Measurements from ENCODE around the gene DNER.
"Not testable (repeated sequence)": the region's sequence is repeated elsewhere in the genome, so short reads cannot be mapped to it uniquely, and the experiment has no call there.

The DNER gene

GRCh38 chr2:229629039-229629438 lies 85.3 kb downstream of the DNER start:
- Mint-ChIP-seq H3K27ac (no peak overlapping the region), H3K4me1 (no peaks in the 10 kb centered on the region), H3K27me3 (peaks cover 7% of the 10 kb centered on the region), H3K9me3 (no peaks in the 10 kb centered on the region), H3K4me3 (no peak overlapping the region)
- DNase-seq (no peak), ATAC-seq (no peak)

- peaks cover 15% of the 10 kb centered on the region for H3K27me3 Mint-ChIP-seq
- H3K4me1 Mint-ChIP-seq: no peaks in the 10 kb centered on the region
- peak overlapping the region in 1 of 2 donors; percentile 85 for H3K27ac Mint-ChIP-seq
- ATAC-seq (no peak), DNase-seq (no peak)
- no peak overlapping the region for H3K4me3 Mint-ChIP-seq
- peaks cover 0 to 7% of the 10 kb centered on the region in 2 donors for H3K9me3 Mint-ChIP-seq
Measured at GRCh38 chr2:229627728-229628127, 86.6 kb downstream of the DNER start.

DNA sequence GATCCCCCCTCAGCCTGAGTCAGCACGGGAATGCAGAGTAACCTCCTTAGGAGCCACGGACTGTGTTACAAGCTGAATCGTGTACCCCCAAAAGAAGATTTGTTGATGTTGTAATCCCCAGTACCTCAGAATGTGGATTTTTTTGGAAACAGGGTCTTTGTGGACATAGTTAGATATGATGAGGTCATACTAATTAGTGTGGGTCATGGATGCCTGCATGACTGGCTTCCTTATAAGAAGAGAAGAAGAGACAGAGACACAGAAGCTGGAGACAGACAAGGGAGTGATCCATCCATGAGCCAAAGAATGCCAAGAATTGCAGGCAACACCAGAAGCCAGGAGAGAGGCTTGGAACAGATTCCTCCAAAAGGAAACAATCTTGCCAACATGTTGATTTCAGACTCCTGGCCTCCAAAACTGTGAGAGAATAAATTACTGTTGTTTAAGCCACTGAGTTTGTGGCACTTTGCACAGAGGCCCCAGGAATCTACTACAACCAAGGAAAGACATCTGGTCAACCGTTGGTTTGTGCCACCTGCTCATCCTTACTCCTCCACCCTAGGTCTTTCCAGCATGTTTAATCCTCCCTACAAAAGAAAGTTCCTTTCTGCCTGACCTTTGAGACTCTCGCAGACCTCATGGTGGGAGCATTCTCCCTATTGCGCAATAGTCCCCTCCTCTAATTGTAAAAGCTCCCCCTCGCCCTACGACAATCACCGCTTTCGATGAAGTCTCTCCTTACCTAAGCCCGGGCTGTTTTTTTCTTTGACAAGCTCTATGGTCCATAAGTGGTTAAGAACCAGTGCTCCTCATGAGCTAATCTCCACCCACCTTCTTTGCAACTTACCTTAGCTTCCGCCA lies 91.6 kb downstream of the DNER start:
- H3K27ac Mint-ChIP-seq: no peak overlapping the region
- no peaks in the 10 kb centered on the region for H3K4me1 Mint-ChIP-seq
- H3K9me3 Mint-ChIP-seq: peaks cover 0 to 8% of the 10 kb centered on the region in 2 donors
- H3K4me3 Mint-ChIP-seq: no peak overlapping the region
- no peak for DNase-seq
- H3K27me3 Mint-ChIP-seq: peaks cover 10% of the 10 kb centered on the region
- ATAC-seq: no peak

- Mint-ChIP-seq H3K27me3 (peaks cover 8% of the 10 kb centered on the region), H3K4me3 (no peak overlapping the region), H3K4me1 (no peaks in the 10 kb centered on the region), H3K9me3 (peaks cover 0 to 8% of the 10 kb centered on the region in 2 donors), H3K27ac (no peak overlapping the region)
- no peak for DNase-seq
- no peak for ATAC-seq
Measured at GRCh38 chr2:229620759-229621158, 93.6 kb downstream of the DNER start.

DNA sequence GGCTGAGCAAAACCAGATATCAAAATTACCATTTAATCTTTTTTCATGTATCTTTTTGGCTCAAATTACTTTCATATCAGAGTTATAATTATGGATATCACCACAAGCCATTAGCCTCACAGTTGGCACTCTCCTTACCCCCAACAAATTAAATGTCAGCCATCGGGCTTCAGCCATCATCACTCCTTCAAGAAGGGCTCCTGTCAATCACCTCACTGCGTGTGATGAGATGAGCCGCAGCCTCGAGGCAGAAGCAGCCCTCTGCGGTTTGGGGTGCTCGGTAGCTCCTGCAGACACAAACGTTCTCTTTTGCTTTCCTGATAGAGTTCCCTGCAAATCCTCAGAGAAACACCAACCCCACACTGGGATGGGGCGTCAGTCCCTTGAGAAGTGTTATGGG lies 94.1 kb downstream of the DNER start:
- ATAC-seq (no peak), DNase-seq (no peak)
- no peak overlapping the region for H3K4me3 Mint-ChIP-seq
- H3K4me1 Mint-ChIP-seq: no peaks in the 10 kb centered on the region
- H3K27me3 Mint-ChIP-seq: peaks cover 8% of the 10 kb centered on the region
- no peak overlapping the region for H3K27ac Mint-ChIP-seq
- H3K9me3 Mint-ChIP-seq: peaks cover 0 to 8% of the 10 kb centered on the region in 2 donors

DNA sequence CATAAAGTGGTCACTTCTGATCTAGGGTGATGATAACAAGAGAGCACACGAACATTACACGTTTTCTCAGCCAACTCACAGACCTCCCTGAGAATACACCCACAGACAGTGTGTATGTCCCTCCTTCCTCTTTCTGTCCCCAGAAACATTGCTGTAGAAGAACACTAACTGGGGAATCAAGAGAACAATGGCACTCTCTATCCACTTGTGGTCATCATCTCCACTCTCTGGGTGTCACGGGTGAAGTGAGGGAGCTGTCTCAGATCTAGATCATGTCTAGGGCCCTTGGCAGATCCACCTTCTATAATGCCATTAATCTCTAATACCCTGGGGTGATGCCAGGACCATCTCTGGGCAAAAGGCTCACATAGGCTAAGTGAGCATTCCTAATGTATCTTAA lies 97.9 kb downstream of the DNER start:
- Mint-ChIP-seq H3K27me3 (no peaks in the 10 kb centered on the region), H3K4me3 (no peak overlapping the region), H3K4me1 (no peaks in the 10 kb centered on the region), H3K9me3 (no peaks in the 10 kb centered on the region), H3K27ac (no peak overlapping the region)
- ATAC-seq (no peak), DNase-seq (no peak)

DNA sequence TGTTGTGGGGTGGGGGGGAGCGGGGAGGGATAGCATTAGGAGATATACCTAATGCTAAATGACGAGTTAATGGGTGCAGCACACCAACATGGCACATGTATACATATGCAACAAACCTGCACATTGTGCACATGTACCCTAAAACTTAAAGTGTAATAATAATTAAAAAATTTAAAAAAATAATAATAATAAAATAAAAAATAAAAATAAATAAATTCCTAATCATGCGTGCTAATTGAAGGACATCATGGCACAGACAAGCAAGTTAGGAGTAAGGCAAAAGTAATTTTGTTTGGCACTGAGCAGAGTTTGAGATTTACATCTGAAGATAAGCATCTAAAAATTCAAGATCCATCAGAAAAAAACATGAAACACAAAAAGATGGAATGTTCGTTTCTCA lies 100.3 kb downstream of the DNER start:
- not testable (repeated sequence) for DNase-seq, H3K4me3 Mint-ChIP-seq, H3K27me3 Mint-ChIP-seq, H3K9me3 Mint-ChIP-seq, H3K4me1 Mint-ChIP-seq, H3K27ac Mint-ChIP-seq, ATAC-seq

- Mint-ChIP-seq H3K27ac (no peak overlapping the region), H3K9me3 (no peaks in the 10 kb centered on the region), H3K4me1 (no peaks in the 10 kb centered on the region), H3K27me3 (no peaks in the 10 kb centered on the region), H3K4me3 (no peak overlapping the region)
- DNase-seq (no peak), ATAC-seq (no peak)
Measured at GRCh38 chr2:229612384-229612971, 101.9 kb downstream of the DNER start.

GRCh38 chr2:229611360-229611759 lies 103.0 kb downstream of the DNER start:
- no peak for ATAC-seq
- Mint-ChIP-seq H3K4me3 (no peak overlapping the region), H3K27me3 (no peaks in the 10 kb centered on the region), H3K4me1 (no peaks in the 10 kb centered on the region), H3K9me3 (no peaks in the 10 kb centered on the region), H3K27ac (no peak overlapping the region)
- no peak for DNase-seq

DNA sequence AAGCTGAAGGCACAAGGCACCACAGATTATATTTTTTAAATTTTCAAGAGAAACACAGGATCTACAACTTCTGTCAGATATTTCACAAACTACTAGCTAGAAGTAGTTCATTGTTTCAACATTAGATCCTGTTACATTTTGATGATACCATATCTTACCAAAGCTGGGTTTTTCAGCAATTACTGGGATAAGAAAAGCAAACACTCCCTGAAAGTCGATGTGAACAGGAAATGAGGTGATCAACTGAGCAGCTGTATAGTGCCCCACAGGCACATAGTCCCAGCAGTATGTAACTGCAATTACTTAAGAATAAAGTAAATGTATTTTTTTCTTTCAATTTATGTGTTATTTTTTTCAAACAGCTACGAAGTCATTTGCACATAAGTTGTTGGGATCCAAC lies 103.5 kb downstream of the DNER start:
- ATAC-seq (no peak), DNase-seq (no peak)
- Mint-ChIP-seq H3K27ac (no peak overlapping the region), H3K27me3 (no peaks in the 10 kb centered on the region), H3K4me1 (no peaks in the 10 kb centered on the region), H3K9me3 (no peaks in the 10 kb centered on the region), H3K4me3 (no peak overlapping the region)

DNA sequence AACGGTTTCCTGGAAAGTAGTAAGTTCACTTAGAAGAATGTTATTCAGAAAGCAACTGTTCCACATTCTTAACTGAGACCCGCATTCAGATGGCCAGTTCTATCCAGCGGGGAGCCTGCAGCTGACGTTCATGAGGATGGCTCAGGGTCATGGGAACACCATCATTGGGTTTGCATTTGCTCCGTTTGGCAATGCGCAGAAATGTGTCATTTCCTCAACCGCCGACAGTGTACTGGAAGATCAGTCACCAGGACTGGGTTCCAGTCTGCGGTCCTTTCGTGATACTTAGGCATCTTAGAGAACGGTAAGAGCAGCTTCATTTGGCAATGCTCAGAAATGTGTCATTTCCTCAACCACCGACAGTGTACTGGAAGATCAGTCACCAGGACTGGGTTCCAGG lies 104.0 kb downstream of the DNER start:
- no peaks in the 10 kb centered on the region for H3K9me3 Mint-ChIP-seq
- ATAC-seq (no peak), DNase-seq (no peak)
- H3K27me3 Mint-ChIP-seq: no peaks in the 10 kb centered on the region
- no peak overlapping the region for H3K27ac Mint-ChIP-seq
- no peaks in the 10 kb centered on the region for H3K4me1 Mint-ChIP-seq
- H3K4me3 Mint-ChIP-seq: no peak overlapping the region

- H3K9me3 Mint-ChIP-seq: no peaks in the 10 kb centered on the region
- DNase-seq (no peak), ATAC-seq (no peak)
- no peaks in the 10 kb centered on the region for H3K4me1 Mint-ChIP-seq
- H3K27me3 Mint-ChIP-seq: peaks cover 21% of the 10 kb centered on the region
- no peak overlapping the region for H3K4me3 Mint-ChIP-seq
- H3K27ac Mint-ChIP-seq: no peak overlapping the region
Measured at GRCh38 chr2:229601936-229602335, 112.4 kb downstream of the DNER start.

DNA sequence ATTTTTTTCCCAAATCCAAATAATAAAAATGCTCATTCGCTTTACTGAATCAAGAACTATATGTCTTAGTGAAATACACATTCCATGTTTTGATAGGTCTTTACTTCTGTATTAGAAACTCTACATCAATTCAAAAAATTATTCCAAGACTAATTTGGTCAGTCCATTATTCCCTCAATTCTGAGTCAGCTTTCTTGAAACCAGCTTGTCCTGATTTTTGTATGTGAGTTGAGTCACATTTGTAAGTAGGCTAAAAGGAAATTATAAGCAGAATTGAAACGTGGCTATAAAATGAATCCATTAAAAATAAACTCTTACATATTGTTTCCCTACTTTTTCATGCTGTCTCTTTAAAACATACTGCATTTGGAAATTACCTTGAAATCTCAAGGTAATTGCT lies 113.0 kb downstream of the DNER start:
- ATAC-seq: no peak
- Mint-ChIP-seq H3K4me1 (no peaks in the 10 kb centered on the region), H3K9me3 (no peaks in the 10 kb centered on the region), H3K27me3 (peaks cover 21% of the 10 kb centered on the region), H3K4me3 (no peak overlapping the region), H3K27ac (no peak overlapping the region)
- no peak for DNase-seq

DNA sequence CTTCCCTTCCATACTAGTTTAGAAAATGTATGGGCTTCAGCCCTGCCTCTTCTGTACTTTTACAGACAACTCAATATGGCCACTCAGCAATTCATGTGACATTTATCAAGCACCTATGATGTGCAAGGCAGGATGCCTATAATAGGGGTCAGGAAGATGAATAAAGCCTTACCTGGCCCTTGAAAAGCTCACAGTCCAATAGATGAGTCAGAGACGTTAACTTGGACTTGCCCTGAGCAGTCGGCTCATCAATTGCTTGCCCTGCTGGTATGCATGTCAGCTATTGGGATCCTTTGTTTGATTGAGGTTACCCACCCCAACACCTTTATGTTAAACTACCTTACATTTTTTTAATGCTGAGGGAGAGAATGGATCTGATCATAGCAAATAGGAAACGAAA lies 116.1 kb downstream of the DNER start:
- no peak overlapping the region for H3K27ac Mint-ChIP-seq
- peaks cover 26% of the 10 kb centered on the region for H3K27me3 Mint-ChIP-seq
- H3K4me3 Mint-ChIP-seq: no peak overlapping the region

DNA sequence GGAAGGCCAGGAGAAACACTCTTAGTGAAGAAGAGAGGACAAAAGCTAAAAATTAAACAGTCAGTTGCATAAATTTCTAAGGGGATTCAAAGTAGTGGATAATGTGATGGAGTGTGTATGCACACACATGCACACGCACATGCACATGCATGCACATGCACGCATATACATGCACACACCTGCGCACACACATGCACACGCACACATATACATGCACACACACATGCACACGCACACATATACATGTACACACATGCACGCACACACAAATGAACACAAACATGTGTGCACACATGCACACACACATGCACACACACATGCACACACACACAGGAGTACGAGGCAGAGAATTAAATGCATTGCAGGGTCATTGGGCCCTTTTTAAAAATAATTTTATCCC lies 117.6 kb downstream of the DNER start:
- Mint-ChIP-seq H3K4me3 (no peak overlapping the region), H3K27me3 (peaks cover 24% of the 10 kb centered on the region), H3K9me3 (no peaks in the 10 kb centered on the region), H3K27ac (no peak overlapping the region), H3K4me1 (no peaks in the 10 kb centered on the region)
- no peak for DNase-seq
- ATAC-seq: no peak

More for the DNA sequence above, 116.1 kb downstream of the DNER start:
- ATAC-seq (no peak), DNase-seq (no peak)
- H3K4me1 Mint-ChIP-seq: no peaks in the 10 kb centered on the region
- H3K9me3 Mint-ChIP-seq: no peaks in the 10 kb centered on the region

DNA sequence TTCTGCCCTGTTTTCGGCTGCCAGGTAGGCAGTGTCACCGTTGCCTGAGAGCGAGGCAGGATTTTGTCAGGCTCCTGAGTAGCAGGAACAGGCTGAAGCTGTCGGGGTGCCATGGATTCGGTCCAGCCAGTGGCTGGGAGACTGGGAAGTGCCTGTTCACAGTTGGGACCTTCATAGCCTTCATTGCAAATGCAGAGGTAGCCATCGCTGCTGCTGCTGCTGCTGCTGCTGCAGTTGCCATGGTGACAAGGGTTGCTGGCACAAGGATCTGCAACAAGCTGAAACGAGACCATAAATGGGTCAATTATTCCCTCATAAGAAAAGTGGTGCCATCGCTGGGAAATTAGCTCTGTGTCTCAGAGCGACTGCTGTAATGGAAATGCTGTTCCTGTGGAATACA lies 122.7 kb downstream of the DNER start:
- H3K9me3 Mint-ChIP-seq: no peaks in the 10 kb centered on the region
- H3K27ac Mint-ChIP-seq: no peak overlapping the region
- H3K4me1 Mint-ChIP-seq: no peaks in the 10 kb centered on the region
- no peak overlapping the region for H3K4me3 Mint-ChIP-seq
- DNase-seq (no peak), ATAC-seq (no peak)
- peaks cover 28% of the 10 kb centered on the region for H3K27me3 Mint-ChIP-seq

Data from stimulated activated naive CD8-positive, alpha-beta T cell treated with anti-CD3 and anti-CD28 coated beads, Interleukin-15, amount 100 ng/mL, for 72 hours (primary cell).